Mucosa of stomach (tissue), 1 donor: ENCODE results near the gene ALDOC.
A peak's percentile ranks its signal among the peaks of the same experiment; 100 is the strongest.
"Not testable (repeated sequence)": the region's sequence is repeated elsewhere in the genome, so short reads cannot be mapped to it uniquely, and the experiment has no call there.

Experiments
- H3K27me3 ChIP-seq: one replicate; pipeline ENCODE4 v1.7.0; 2013; ENCODE audit warnings: mild to moderate bottlenecking, low read length; ENCODE audit not compliant: control insufficient read depth, insufficient read depth
- H3K36me3 ChIP-seq: one replicate; pipeline ENCODE4 v1.7.0; 2013; ENCODE audit warnings: low read length; ENCODE audit not compliant: control insufficient read depth, insufficient read depth
- H3K4me1 ChIP-seq: one replicate; pipeline ENCODE4 v1.7.0; 2013; ENCODE audit warnings: mild to moderate bottlenecking, low read length; ENCODE audit not compliant: control insufficient read depth, insufficient read depth
- H3K4me3 ChIP-seq: one replicate; pipeline ENCODE4 v1.7.0; 2013; ENCODE audit warnings: low read length
- H3K9ac ChIP-seq: one replicate; pipeline ENCODE4 v1.7.0; 2013; ENCODE audit warnings: mild to moderate bottlenecking, low read length, moderate library complexity
- H3K9me3 ChIP-seq: one replicate; pipeline ENCODE4 v1.7.0; 2013; ENCODE audit warnings: mild to moderate bottlenecking, low read length, moderate library complexity; ENCODE audit not compliant: control insufficient read depth
- donor health status: Pancreatic carcinoma.

Gene ALDOC

GRCh38 chr17:28578246-28579195 is 1.8 kb upstream of the ALDOC start:
- Histone ChIP-seq H3K27me3 (no peaks in the 10 kb centered on the region), H3K9ac (no peak overlapping the region), H3K4me1 (peaks cover 11% of the 10 kb centered on the region), H3K4me3 (no peak overlapping the region), H3K9me3 (no peaks in the 10 kb centered on the region), H3K36me3 (no peaks in the 10 kb centered on the region)

- no peaks in the 10 kb centered on the region for H3K36me3 ChIP-seq
- H3K9ac ChIP-seq = no peak overlapping the region
- peak overlapping the region; percentile 17 for H3K4me3 ChIP-seq
- no peaks in the 10 kb centered on the region for H3K27me3 ChIP-seq
- H3K9me3 ChIP-seq = no peaks in the 10 kb centered on the region
- H3K4me1 ChIP-seq = peaks cover 22% of the 10 kb centered on the region
Measured at GRCh38 chr17:28577466-28577824, 750 bp upstream of the ALDOC start.

GRCh38 chr17:28576016-28576415 is 679 bp downstream of the ALDOC start:
- not testable (repeated sequence) for H3K4me3 ChIP-seq

GRCh38 chr17:28575126-28575795 is 1.4 kb downstream of the ALDOC start:
- H3K4me3 ChIP-seq = no peak overlapping the region
- H3K4me1 ChIP-seq = peaks cover 26% of the 10 kb centered on the region
- H3K9me3 ChIP-seq = no peaks in the 10 kb centered on the region
- H3K27me3 ChIP-seq = no peaks in the 10 kb centered on the region
- H3K36me3 ChIP-seq = no peaks in the 10 kb centered on the region
- H3K9ac ChIP-seq = no peak overlapping the region

More at GRCh38 chr17:28576016-28576415, 679 bp downstream of the ALDOC start:
- H3K4me1 ChIP-seq = peaks cover 25% of the 10 kb centered on the region
- H3K36me3 ChIP-seq, H3K9me3 ChIP-seq, H3K9ac ChIP-seq, H3K27me3 ChIP-seq: not testable (repeated sequence)

GRCh38 chr17:28574526-28574925 is 2.2 kb downstream of the ALDOC start:
- no peaks in the 10 kb centered on the region for H3K36me3 ChIP-seq
- no peaks in the 10 kb centered on the region for H3K9me3 ChIP-seq
- no peak overlapping the region for H3K4me3 ChIP-seq
- peaks cover 29% of the 10 kb centered on the region for H3K4me1 ChIP-seq
- no peaks in the 10 kb centered on the region for H3K27me3 ChIP-seq
- no peak overlapping the region for H3K9ac ChIP-seq

- Histone ChIP-seq H3K4me1 (peaks cover 29% of the 10 kb centered on the region), H3K36me3 (no peaks in the 10 kb centered on the region), H3K9me3 (no peaks in the 10 kb centered on the region), H3K27me3 (no peaks in the 10 kb centered on the region), H3K4me3 (no peak overlapping the region), H3K9ac (no peak overlapping the region)
Measured at GRCh38 chr17:28573966-28574480, 2.7 kb downstream of the ALDOC start.

- Histone ChIP-seq H3K9ac (no peak overlapping the region), H3K9me3 (no peaks in the 10 kb centered on the region), H3K4me1 (peaks cover 29% of the 10 kb centered on the region), H3K27me3 (no peaks in the 10 kb centered on the region), H3K4me3 (no peak overlapping the region), H3K36me3 (no peaks in the 10 kb centered on the region)
Measured at GRCh38 chr17:28573521-28573920, 3.2 kb downstream of the ALDOC start.

GRCh38 chr17:28573040-28573380 is 3.7 kb downstream of the ALDOC start:
- H3K36me3 ChIP-seq = no peaks in the 10 kb centered on the region
- H3K9me3 ChIP-seq = no peaks in the 10 kb centered on the region
- no peaks in the 10 kb centered on the region for H3K27me3 ChIP-seq
- H3K4me3 ChIP-seq = no peak overlapping the region
- peaks cover 29% of the 10 kb centered on the region for H3K4me1 ChIP-seq
- peak overlapping the region; percentile 87 for H3K9ac ChIP-seq

- Histone ChIP-seq H3K4me3 (peak overlapping the region; percentile 43), H3K9me3 (no peaks in the 10 kb centered on the region), H3K36me3 (no peaks in the 10 kb centered on the region), H3K4me1 (peaks cover 29% of the 10 kb centered on the region), H3K27me3 (no peaks in the 10 kb centered on the region), H3K9ac (peak overlapping the region; percentile 87)
Measured at GRCh38 chr17:28572259-28573039, 4.2 kb downstream of the ALDOC start.

GRCh38 chr17:28571361-28572122 is 5.2 kb downstream of the ALDOC start, which contains the start of gene PIGS:
Gene PIGS, minus strand, starts transcription at chr17:28571524. Its CDS starts 28 bp downstream, at chr17:28571496.
- Histone ChIP-seq H3K4me3 (peak within 1 kb of the TSS; percentile 43), H3K27me3 (no peaks in the 10 kb centered on the region), H3K9ac (peak within 1 kb of the TSS; percentile 87), H3K36me3 (no peaks in the 10 kb centered on the region), H3K4me1 (peaks cover 23% of the 10 kb centered on the region), H3K9me3 (no peaks in the 10 kb centered on the region)

- Histone ChIP-seq H3K36me3 (no peaks in the 10 kb centered on the region), H3K4me3 (peak overlapping the region; percentile 43), H3K27me3 (no peaks in the 10 kb centered on the region), H3K9me3 (no peaks in the 10 kb centered on the region), H3K9ac (peak overlapping the region; percentile 87), H3K4me1 (peaks cover 23% of the 10 kb centered on the region)
Measured at GRCh38 chr17:28570716-28571360, 5.9 kb downstream of the ALDOC start.
